HG02885 (cell line): ENCODE results near the gene GRB7.
"Not testable (repeated sequence)": the region's sequence is repeated elsewhere in the genome, so short reads cannot be mapped to it uniquely, and the experiment has no call there.

Source experiments
- ATAC-seq: cut with Tn5 transposase; IDR thresholded peaks from one replicate; pipeline ENCODE4 v1.9.1; 2021; ENCODE audit warnings: mild to moderate bottlenecking; ENCODE audit not compliant: unreplicated experiment, poor library complexity

The GRB7 gene

GRCh38 chr17:39709319-39709997 lies 28.3 kb upstream of the GRB7 start:
- ATAC-seq = no peak

- no peak for ATAC-seq
Measured at GRCh38 chr17:39709998-39710964, 27.5 kb upstream of the GRB7 start.

GRCh38 chr17:39711071-39711470 lies 26.7 kb upstream of the GRB7 start:
- not testable (repeated sequence) for ATAC-seq

GRCh38 chr17:39711851-39712250 lies 25.9 kb upstream of the GRB7 start:
- no peak for ATAC-seq

- ATAC-seq = no peak
Measured at GRCh38 chr17:39714234-39714633, 23.5 kb upstream of the GRB7 start.

- no peak for ATAC-seq
Measured at GRCh38 chr17:39715375-39716072, 22.2 kb upstream of the GRB7 start.

- ATAC-seq = no peak
Measured at GRCh38 chr17:39716073-39716818, 21.5 kb upstream of the GRB7 start.

- no peak for ATAC-seq
Measured at GRCh38 chr17:39716879-39717536, 20.7 kb upstream of the GRB7 start.

GRCh38 chr17:39717660-39718059 lies 20.1 kb upstream of the GRB7 start:
- no peak for ATAC-seq

GRCh38 chr17:39719563-39720355 lies 18.0 kb upstream of the GRB7 start:
- ATAC-seq = no peak

GRCh38 chr17:39722104-39722503 lies 15.6 kb upstream of the GRB7 start:
- ATAC-seq = no peak

GRCh38 chr17:39722965-39723848 lies 14.5 kb upstream of the GRB7 start:
- no peak for ATAC-seq

- ATAC-seq = no peak
Measured at GRCh38 chr17:39724731-39725130, 13.0 kb upstream of the GRB7 start.

GRCh38 chr17:39725923-39726322 lies 11.8 kb upstream of the GRB7 start:
- not testable (repeated sequence) for ATAC-seq

GRCh38 chr17:39726617-39727016 lies 11.1 kb upstream of the GRB7 start:
- ATAC-seq = no peak

- ATAC-seq = no peak
Measured at GRCh38 chr17:39727556-39727955, 10.2 kb upstream of the GRB7 start.

GRCh38 chr17:39729280-39729851 lies 8.4 kb upstream of the GRB7 start:
- no peak for ATAC-seq
